Midbrain (tissue), 1 donor: Measurements from ENCODE around the gene SGK2.
"Not testable (repeated sequence)": the region's sequence is repeated elsewhere in the genome, so short reads cannot be mapped to it uniquely, and the experiment has no call there.

Source experiments
- DNase-seq: peaks from one replicate; lab custom pipeline; 2025; lab: John Stamatoyannopoulos, UW

SGK2 gene

DNA sequence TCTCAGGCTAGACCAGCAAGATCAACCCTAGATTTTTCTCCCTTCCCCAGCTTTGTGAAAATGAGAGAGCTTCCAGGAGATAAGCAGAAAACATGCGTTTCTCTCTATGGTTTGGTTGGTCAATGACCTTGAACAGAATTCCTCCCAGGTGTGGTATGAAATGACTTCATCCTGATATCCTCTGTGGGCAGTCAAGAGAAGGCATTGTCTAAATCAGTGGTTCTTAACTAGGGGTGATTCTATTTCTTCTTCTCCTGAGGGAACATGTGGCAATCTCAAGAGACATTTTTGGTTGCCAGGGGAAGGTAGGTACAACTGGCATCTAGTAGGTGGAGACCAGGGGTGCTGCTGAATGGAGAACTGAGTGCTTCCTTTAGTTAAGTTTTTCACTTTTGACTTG lies 44.3 kb downstream of the SGK2 start:
- no peak for DNase-seq

DNA sequence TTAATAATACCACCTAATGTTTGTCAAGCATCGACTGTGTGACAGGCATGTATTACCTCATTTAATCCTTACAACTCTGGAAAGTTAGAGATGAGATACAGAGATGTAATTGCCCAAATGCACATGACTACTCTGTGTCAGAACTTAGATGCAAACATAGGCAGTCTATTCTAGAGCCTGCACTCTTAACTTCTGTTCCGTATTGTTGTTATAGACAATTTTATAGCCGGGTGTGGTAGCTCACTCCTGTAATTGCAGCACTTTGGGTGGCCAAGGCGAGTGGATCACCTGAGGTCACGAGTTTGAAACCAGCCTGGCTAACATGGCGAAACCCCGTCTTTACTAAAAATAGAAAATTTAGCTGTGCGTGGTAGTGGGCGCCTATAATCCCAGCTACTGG lies 46.9 kb downstream of the SGK2 start:
- no peak for DNase-seq

DNA sequence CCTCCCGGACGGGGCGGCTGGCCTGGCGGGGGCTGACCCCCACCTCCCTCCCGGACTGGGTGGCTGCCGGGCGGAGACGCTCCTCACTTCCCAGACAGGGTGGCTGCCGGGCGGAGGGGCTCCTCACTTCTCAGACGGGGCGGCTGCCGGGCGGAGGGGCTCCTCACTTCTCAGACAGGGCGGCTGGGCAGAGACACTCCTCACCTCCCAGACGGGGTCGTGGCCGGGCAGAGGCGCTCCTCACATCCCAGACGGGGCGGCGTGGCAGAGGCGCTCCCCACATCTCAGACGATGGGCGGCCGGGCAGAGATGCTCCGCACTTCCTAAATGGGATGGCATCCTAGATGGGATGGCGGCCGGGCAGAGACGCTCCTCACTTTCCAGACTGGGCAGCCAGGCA lies 48.5 kb downstream of the SGK2 start:
- not testable (repeated sequence) for DNase-seq

DNA sequence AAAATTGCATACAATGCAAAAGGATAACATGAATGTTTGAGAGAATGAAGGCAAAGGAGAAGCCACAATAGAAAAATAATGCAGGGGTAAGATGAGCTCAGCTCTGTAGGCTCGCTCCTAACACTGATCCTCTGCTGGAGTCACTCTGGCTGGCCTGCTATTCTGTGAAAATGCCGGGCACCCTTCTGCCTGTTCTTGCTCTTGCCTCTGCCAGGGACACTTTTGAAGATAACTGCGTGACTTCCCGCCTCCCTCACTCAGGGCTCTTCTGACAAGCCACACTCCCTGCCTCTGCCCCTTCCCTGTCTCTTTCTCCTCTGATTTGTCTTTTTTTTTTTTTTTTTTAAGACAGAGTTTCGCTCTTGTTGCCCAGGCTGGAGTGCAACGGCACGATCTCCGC lies 72.8 kb downstream of the SGK2 start:
- no peak for DNase-seq
